H1 (cell line): ENCODE data around the gene WDR48. TPM values are rescaled to one million over a fixed set of nuclear protein-coding genes. Genes with fewer than 3 reads are reported as not detected.

Experiments used
- CTCF ChIA-PET: fragments of 300-600 bp; sonication (Branson Sonifier 250); formaldehyde crosslinking; loops from one replicate; lab custom pipeline; 2021; ENCODE audit not compliant: partially characterized antibody; lab: Charles Lee
- POLR2A ChIA-PET: fragments of 300-600 bp; sonication (Branson Sonifier 250); formaldehyde crosslinking; loops from one replicate; lab custom pipeline; 2021; ENCODE audit warnings: inconsistent platforms; ENCODE audit not compliant: partially characterized antibody; lab: Charles Lee
- DNase-seq, 2 experiments: peaks; one replicate each; pipeline versions ENCODE4 v3.0.0 to v3.0.0-alpha.2; 2010 to 2022; ENCODE audit warnings: low spot score in 2 of 2, low read depth in 1 of 2, mixed read lengths in 1 of 2
- FAIRE-seq: peaks from 2 replicates; lab custom pipeline; 2011; peaks lifted over from hg19 to GRCh38; lab: Jason Lieb, UNC
- H2AFZ ChIP-seq: 2 replicates; pipeline ENCODE4 v1.8.1; 2012; ENCODE audit warnings: low read length, inconsistent platforms
- H2AK5ac ChIP-seq: 2 replicates; pipeline ENCODE4 v1.6.1; 2013; ENCODE audit warnings: low read depth, low read length
- H2BK120ac ChIP-seq: replicated peaks from 2 replicates; pipeline ENCODE3; 2013; ENCODE audit warnings: low read depth, low read length, inconsistent platforms
- H2BK12ac ChIP-seq: 2 replicates; pipeline ENCODE4 v1.6.1; 2013; ENCODE audit warnings: low read depth, low read length
- H2BK15ac ChIP-seq: 2 replicates; pipeline ENCODE4 v1.6.1; 2013; ENCODE audit warnings: low read length
- H2BK20ac ChIP-seq: 2 replicates; pipeline ENCODE4 v1.6.1; 2013; ENCODE audit warnings: low read length
- H2BK5ac ChIP-seq: 2 replicates; pipeline ENCODE4 v1.6.1; 2013; ENCODE audit warnings: low read depth, low read length
- H3K14ac ChIP-seq: 2 replicates; pipeline ENCODE4 v1.6.1; 2013; ENCODE audit warnings: inconsistent platforms; ENCODE audit not compliant: insufficient read length
- H3K18ac ChIP-seq: 2 replicates; pipeline ENCODE4 v1.6.1; 2013; ENCODE audit warnings: low read length; ENCODE audit errors: extremely low read depth
- H3K23ac ChIP-seq: 2 replicates; pipeline ENCODE4 v1.6.1; 2013; ENCODE audit warnings: inconsistent platforms; ENCODE audit not compliant: insufficient read length
- H3K23me2 ChIP-seq: 2 replicates; pipeline ENCODE4 v1.6.1; 2013; ENCODE audit warnings: low read depth, low read length
- H3K27ac ChIP-seq: 2 replicates; pipeline ENCODE4 v1.6.1; 2011; ENCODE audit warnings: low read depth, low read length, inconsistent platforms
- H3K27me3 ChIP-seq, 4 experiments: replicated peaks in 1 of 4; 1 replicate in 1 of 4; 2 replicates in 3 of 4; pipeline versions ENCODE4 v1.6.1 to v1.8.1; 2011 to 2013; ENCODE audit warnings: low read length in 3 of 4, mild to moderate bottlenecking in 3 of 4, inconsistent platforms in 2 of 4, mixed read lengths in 2 of 4, moderate library complexity in 1 of 4; ENCODE audit not compliant: control insufficient read depth in 3 of 4, insufficient read depth in 3 of 4; ENCODE audit errors: extremely low read depth in 1 of 4
- H3K36me3 ChIP-seq, 4 experiments: 2 replicates each; pipeline versions ENCODE4 v1.6.1 to v1.8.1; 2011 to 2013; ENCODE audit warnings: mild to moderate bottlenecking in 4 of 4, low read length in 3 of 4, moderate library complexity in 2 of 4, control low read depth in 1 of 4, inconsistent platforms in 1 of 4; ENCODE audit not compliant: insufficient read depth in 4 of 4, control insufficient read depth in 2 of 4
- H3K4ac ChIP-seq: replicated peaks from 2 replicates; pipeline ENCODE3; 2013; ENCODE audit warnings: low read length, low read depth, mixed read lengths, inconsistent platforms; ENCODE audit not compliant: insufficient read length
- H3K4me1 ChIP-seq, 4 experiments: replicated peaks in 1 of 4; 1 replicate in 1 of 4; 2 replicates in 3 of 4; pipeline versions ENCODE4 v1.6.1 to v1.8.1; 2011 to 2013; ENCODE audit warnings: low read length in 3 of 4, inconsistent platforms in 2 of 4, mixed read lengths in 1 of 4; ENCODE audit not compliant: insufficient read depth in 4 of 4, control insufficient read depth in 3 of 4
- H3K4me2 ChIP-seq, 2 experiments: 2 replicates each; pipeline versions ENCODE4 v1.6.1 to v1.8.1; 2011 to 2013; ENCODE audit warnings: low read depth in 2 of 2, low read length in 2 of 2, control low read depth in 1 of 2, inconsistent platforms in 1 of 2, mild to moderate bottlenecking in 1 of 2; ENCODE audit not compliant: insufficient read depth in 1 of 2
- H3K4me3 ChIP-seq, 4 experiments: fragments of 200-600, 300-600 bp in 1 of 4; sonication (generic), shearing (Covaris generic), sonication (Bioruptor Twin) in 1 of 4; 2 replicates each; pipeline versions ENCODE4 v1.5.1 to v1.8.1; 2011 to 2016; ENCODE audit warnings: low read length in 4 of 4, low read depth in 3 of 4, control low read depth in 2 of 4, inconsistent platforms in 2 of 4, mild to moderate bottlenecking in 2 of 4, mixed read lengths in 1 of 4, moderate library complexity in 1 of 4; ENCODE audit not compliant: insufficient read depth in 2 of 4; ENCODE audit errors: extremely low read depth in 1 of 4
- H3K56ac ChIP-seq: replicated peaks from 2 replicates; pipeline ENCODE3; 2013; ENCODE audit warnings: low read depth, mild to moderate bottlenecking, mixed read lengths, low read length, inconsistent platforms; ENCODE audit not compliant: insufficient read length
- H3K79me1 ChIP-seq: 2 replicates; pipeline ENCODE4 v1.6.1; 2013; ENCODE audit warnings: low read depth, low read length, control low read depth
- H3K79me2 ChIP-seq, 2 experiments: 2 replicates each; pipeline versions ENCODE4 v1.6.1 to v1.8.1; 2012 to 2013; ENCODE audit warnings: low read length in 2 of 2, mild to moderate bottlenecking in 2 of 2, inconsistent platforms in 1 of 2; ENCODE audit not compliant: insufficient read depth in 2 of 2, control insufficient read depth in 1 of 2
- H3K9ac ChIP-seq, 4 experiments: replicated peaks in 1 of 4; 1 replicate in 1 of 4; 2 replicates in 3 of 4; pipeline versions ENCODE4 v1.6.1 to v1.8.1; 2011 to 2013; ENCODE audit warnings: low read depth in 3 of 4, low read length in 3 of 4, control low read depth in 2 of 4, mild to moderate bottlenecking in 2 of 4, moderate library complexity in 2 of 4, inconsistent platforms in 1 of 4; ENCODE audit errors: extremely low read depth in 1 of 4
- H3K9me3 ChIP-seq, 2 experiments: 2 replicates each; pipeline versions ENCODE4 v1.6.1 to v1.8.1; 2012 to 2013; ENCODE audit warnings: mild to moderate bottlenecking in 2 of 2, moderate library complexity in 2 of 2, control low read depth in 1 of 2, inconsistent platforms in 1 of 2, low read depth in 1 of 2, low read length in 1 of 2, mixed read lengths in 1 of 2; ENCODE audit not compliant: insufficient read depth in 2 of 2
- H4K20me1 ChIP-seq, 2 experiments: replicated peaks in 1 of 2; 2 replicates each; pipeline versions ENCODE3 to v1.8.1; 2011 to 2013; ENCODE audit warnings: inconsistent platforms in 2 of 2, low read length in 2 of 2, mild to moderate bottlenecking in 1 of 2; ENCODE audit not compliant: insufficient read depth in 2 of 2, control insufficient read depth in 1 of 2
- H4K5ac ChIP-seq: 2 replicates; pipeline ENCODE4 v1.6.1; 2013; ENCODE audit warnings: low read length, low read depth, mixed read lengths, inconsistent platforms; ENCODE audit not compliant: insufficient read length
- H4K8ac ChIP-seq: 2 replicates; pipeline ENCODE4 v1.8.0; 2013; ENCODE audit warnings: mild to moderate bottlenecking, moderate library complexity, low read length, inconsistent platforms; ENCODE audit not compliant: insufficient read depth; ENCODE audit errors: extremely low read depth
- H4K91ac ChIP-seq: replicated peaks from 2 replicates; pipeline ENCODE3; 2013; ENCODE audit warnings: low read length, mixed read lengths, inconsistent platforms; ENCODE audit not compliant: insufficient read length
- NRF1 ChIP-seq: IDR thresholded peaks from 2 replicates; pipeline ENCODE4 v1.6.1; 2011; ENCODE audit warnings: mild to moderate bottlenecking, low read depth, low read length, improper control_type of control experiment
- WGBS, 2 experiments: shearing (Covaris generic) in 1 of 2; methylation state at CpG; one replicate each; pipeline versions ENCODE4 v1.1.6 to v1.1.7; 2013 to 2015; ENCODE audit warnings: low lambda C conversion rate in 2 of 2, mixed read lengths in 2 of 2, inconsistent platforms in 1 of 2, low coverage in 1 of 2, missing lambda C conversion rate in 1 of 2; ENCODE audit not compliant: insufficient replicate concordance in 2 of 2, insufficient coverage in 1 of 2, insufficient read length in 1 of 2; ENCODE audit errors: extremely low coverage in 1 of 2, missing lambda C conversion rate in 1 of 2; 5-methylcytosine and 5-hydroxymethylcytosine counted together
- polyA plus RNA-seq, 7 experiments: library from polyadenylated mRNA; depleted of rRNA in 3 of 7; stranded (reverse) in 5 of 7; unstranded in 2 of 7; fragments of >200 nt in 5 of 7; fragments of 200-250 nt in 2 of 7; gene quantifications; 1 replicate in 5 of 7; 2 replicates in 1 of 7; 4 replicates in 1 of 7; pipeline versions ENCODE4 v1.2.1 to v1.2.3, GENCODE V29; 2011 to 2013; ENCODE audit warnings: missing spikeins in 2 of 7, mixed read lengths in 2 of 7
- total RNA-seq: library from RNA; stranded (reverse); fragmentation: NEBNext Ultra II Directional; extraction: Animal tissue kit (Norgen Biotek cat#: 25700); gene quantifications from 2 replicates; pipeline ENCODE4 v1.2.1, GENCODE V29; 2021

The WDR48 gene
- total and polyA plus RNA-seq, 2 of the 8 experiments (the other 6 are each of a cell fraction or from before 2014, with no cell fraction given) = 21.2 to 54.1 TPM

DNA sequence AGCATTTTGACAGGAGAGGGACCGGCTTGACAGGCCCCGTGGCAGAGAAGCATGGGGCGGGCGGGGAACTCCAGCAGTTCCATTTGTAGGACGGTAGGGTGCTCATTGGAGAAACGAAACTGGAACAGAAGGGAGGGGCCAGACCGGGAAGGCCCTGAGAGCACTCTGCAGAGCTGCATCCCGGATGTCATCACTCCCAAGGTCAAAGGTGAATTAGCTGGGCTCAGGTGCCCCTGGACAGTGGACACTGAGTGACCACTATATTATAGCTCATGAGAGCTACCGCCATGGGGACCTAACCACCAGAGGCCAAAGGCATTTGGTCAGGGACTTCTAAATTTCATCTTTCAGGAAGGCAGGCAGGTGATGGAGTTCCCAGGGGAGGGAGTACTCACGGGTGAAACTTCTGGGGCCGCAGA, 94.3 kb downstream of the WDR48 start:
- WGBS, 2 experiments = 80% methylated on average over 11 of the region's 11 CpGs; no CpG with 5 or more reads in 1 of the 2 experiments
- Histone ChIP-seq H3K9ac (no peak overlapping the region), H3K9me3 (no peaks in the 10 kb centered on the region), H3K4me3 (no peak overlapping the region), H4K91ac (no peak overlapping the region), H4K8ac (no peak overlapping the region; the same call in 1 of the 2 replicates), H4K20me1 (peaks cover 3 to 30% of the 10 kb centered on the region in 2 experiments), H2AFZ (no peak overlapping the region), H3K4ac (no peak overlapping the region), H2AK5ac (no peak overlapping the region), H3K23ac (no peak overlapping the region), H3K27ac (no peak overlapping the region), H2BK120ac (no peak overlapping the region), H3K79me2 (peaks cover 14 to 44% of the 10 kb centered on the region in 2 experiments), H2BK15ac (no peak overlapping the region), H3K56ac (no peak overlapping the region), H2BK20ac (no peak overlapping the region), H3K4me2 (no peak overlapping the region), H3K79me1 (peaks cover 18% of the 10 kb centered on the region; the same call in 1 of the 2 replicates), H3K23me2 (peaks cover 3% of the 10 kb centered on the region; the same call in 1 of the 2 replicates), H3K18ac (no peak overlapping the region), H2BK12ac (no peak overlapping the region), H3K27me3 (no peaks in the 10 kb centered on the region), H3K36me3 (peaks cover 14 to 41% (median 21%) of the 10 kb centered on the region in 4 experiments; a peak in 6 of 8 replicates), H4K5ac (no peak overlapping the region), H3K14ac (no peak overlapping the region), H2BK5ac (no peak overlapping the region), H3K4me1 (peaks cover 17 to 40% (median 28%) of the 10 kb centered on the region in 4 experiments)
- DNase-seq (no peak), FAIRE-seq (no peak)
- ChIA-PET POLR2A (interaction anchor here (1.2 to 2.0 kb wide), 2 partner anchors 8 to 19 kb away, joined by 5 to 8 read pairs; no protein-coding TSS in a partner anchor), CTCF (interaction anchor here (0.9 to 2.8 kb wide), 9 partner anchors 9 to 146 kb away, joined by 3 to 11 read pairs (median 3); no protein-coding TSS in a partner anchor)
- no peak for TF ChIP-seq NRF1
